D721Med (cell line): ENCODE data around the gene JAKMIP2.

Source experiments
- DNase-seq: peaks from one replicate; pipeline ENCODE4 v3.0.0; 2011; ENCODE audit warnings: low spot score; ENCODE audit not compliant: insufficient read length
- FAIRE-seq: peaks from 2 replicates; lab custom pipeline; 2011; peaks lifted over from hg19 to GRCh38; lab: Jason Lieb, UNC
- TF ChIP-seq, protein P1 (sequence below): IDR thresholded peaks from 2 replicates; pipeline ENCODE4 v1.5.1; 2012; ENCODE audit warnings: mild to moderate bottlenecking, control low read depth; ENCODE audit not compliant: insufficient read depth; ENCODE audit errors: missing control alignments

JAKMIP2 gene

DNA sequence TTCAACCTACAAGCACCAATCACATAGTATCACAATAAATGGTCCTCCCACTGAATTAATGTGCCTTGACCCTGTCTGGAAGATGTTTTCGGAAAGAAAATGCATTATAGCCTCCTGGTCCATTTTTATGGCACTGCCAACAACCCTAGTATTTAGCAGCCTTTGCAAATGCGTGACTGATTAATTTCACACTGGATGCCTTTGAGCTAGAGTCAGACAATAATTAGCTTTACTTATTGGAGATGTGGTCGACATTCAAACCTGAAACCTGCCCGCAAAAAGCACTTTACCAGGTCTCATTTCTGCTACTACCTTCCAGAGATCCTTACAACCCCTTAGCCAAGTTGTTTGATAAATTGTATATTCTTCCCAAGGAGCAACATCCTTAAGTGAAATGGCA, 153.3 kb downstream of the JAKMIP2 start:
- TF ChIP-seq, protein P1, sequence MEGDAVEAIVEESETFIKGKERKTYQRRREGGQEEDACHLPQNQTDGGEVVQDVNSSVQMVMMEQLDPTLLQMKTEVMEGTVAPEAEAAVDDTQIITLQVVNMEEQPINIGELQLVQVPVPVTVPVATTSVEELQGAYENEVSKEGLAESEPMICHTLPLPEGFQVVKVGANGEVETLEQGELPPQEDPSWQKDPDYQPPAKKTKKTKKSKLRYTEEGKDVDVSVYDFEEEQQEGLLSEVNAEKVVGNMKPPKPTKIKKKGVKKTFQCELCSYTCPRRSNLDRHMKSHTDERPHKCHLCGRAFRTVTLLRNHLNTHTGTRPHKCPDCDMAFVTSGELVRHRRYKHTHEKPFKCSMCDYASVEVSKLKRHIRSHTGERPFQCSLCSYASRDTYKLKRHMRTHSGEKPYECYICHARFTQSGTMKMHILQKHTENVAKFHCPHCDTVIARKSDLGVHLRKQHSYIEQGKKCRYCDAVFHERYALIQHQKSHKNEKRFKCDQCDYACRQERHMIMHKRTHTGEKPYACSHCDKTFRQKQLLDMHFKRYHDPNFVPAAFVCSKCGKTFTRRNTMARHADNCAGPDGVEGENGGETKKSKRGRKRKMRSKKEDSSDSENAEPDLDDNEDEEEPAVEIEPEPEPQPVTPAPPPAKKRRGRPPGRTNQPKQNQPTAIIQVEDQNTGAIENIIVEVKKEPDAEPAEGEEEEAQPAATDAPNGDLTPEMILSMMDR = no peak
- no peak for DNase-seq
- no peak for FAIRE-seq

DNA sequence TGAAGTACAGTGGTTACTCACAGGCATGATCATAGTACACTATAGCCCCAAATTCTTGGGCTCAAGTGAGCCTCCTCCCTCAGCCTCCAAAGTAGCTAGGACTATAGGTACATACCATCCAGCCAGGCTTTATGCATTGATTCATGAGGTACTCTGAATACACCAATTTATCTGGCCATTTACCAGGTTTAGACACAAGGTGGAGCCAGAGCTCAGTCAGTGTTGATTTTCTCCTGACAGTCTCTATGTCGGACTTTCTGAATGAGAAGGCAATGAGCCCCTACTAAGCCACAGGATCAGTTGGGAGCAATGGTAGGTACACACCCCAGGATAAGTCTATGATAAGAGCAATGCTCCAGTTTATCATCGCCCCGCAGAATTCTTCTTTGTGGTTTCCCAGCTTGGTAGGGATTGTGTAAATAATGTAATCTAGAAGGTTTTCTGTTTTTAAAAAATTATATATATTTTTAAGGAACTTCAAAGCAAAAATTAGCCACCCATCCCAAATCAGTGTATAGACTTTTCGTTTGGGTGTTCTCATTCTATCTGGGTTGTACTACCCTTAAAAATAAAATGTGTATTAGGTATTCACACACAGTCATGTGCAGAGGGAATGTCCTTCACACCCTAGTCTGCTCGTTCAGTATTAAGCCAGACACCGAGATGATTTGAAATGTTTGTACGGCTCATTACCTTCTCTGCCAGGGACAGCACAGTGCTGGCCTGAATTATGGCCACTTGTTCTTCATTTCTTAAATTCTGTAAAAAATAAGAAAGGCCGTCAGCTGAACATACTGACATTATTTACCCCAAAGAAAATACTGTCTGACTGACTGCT, 154.3 kb downstream of the JAKMIP2 start:
- TF ChIP-seq, protein P1 = peak; percentile 94
- FAIRE-seq (peak; percentile 77), DNase-seq (no peak)

DNA sequence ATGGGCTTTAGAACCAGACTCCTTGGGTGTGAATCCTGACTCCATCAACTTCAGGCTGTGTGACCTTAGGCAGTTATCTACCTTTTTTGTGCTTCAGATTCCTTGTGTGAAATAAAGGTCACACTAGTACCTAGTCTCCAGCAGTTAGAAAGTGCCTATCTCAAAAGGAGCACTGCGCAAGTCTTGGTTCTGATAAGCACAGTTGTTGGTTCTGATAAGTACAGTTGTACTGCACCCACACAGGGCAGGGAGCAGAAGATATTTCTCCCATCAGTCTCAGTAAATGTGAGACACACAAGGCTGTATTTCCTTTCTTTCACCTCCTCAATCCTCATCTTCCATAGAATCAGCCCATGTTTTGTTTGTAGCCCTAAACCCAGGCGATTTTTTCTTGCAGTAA, 156.1 kb downstream of the JAKMIP2 start:
- no peak for FAIRE-seq
- DNase-seq = no peak
- TF ChIP-seq, protein P1 = no peak

DNA sequence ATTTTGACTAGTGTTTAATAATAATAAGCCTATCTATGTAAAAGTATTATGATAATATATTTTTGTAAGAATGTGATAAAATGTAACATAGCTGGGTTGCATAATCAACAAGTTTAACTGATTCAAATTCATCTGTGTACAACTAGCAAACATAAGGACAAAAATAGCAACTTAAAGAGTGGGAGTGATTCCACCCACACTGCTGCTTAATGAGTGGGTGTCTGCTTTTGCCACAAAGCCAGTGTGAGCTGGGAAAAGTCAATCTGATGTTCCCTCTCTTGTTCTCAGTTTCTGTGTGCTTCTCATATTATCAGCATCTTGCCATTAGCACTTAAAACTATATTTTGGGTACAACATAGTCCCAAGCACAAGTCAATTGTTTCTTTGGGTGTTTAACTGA, 161.5 kb downstream of the JAKMIP2 start:
- no peak for DNase-seq
- FAIRE-seq = no peak
- TF ChIP-seq, protein P1 = no peak

DNA sequence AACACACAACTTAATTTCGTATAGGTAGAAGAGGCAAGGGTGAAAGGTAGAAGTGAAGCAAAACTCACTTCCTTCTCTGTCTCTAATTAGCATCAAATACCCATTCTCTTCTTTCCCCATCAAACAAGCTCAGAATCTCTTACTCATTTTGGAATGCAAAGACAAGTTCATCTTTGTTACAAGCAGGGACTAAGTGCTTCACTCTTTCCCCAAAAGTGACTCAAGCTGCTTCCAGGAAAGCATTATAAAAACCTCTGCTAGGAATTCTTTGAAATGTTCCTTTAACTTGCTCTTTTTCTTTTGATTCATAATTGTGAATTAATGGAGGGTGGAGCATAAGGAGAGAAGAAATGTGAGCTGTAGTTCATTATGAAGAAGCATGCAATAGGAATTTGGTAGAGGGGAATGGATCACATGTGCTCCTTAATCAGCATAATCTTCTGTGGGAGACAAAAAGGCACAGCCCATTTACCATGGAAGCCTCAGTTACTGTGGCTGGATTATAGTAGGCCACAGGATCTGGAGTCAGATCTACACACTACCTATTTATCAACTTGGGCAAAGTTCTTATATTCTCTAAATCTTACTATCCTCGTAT, 163.1 kb downstream of the JAKMIP2 start:
- TF ChIP-seq, protein P1 = no peak
- FAIRE-seq = no peak
- no peak for DNase-seq

DNA sequence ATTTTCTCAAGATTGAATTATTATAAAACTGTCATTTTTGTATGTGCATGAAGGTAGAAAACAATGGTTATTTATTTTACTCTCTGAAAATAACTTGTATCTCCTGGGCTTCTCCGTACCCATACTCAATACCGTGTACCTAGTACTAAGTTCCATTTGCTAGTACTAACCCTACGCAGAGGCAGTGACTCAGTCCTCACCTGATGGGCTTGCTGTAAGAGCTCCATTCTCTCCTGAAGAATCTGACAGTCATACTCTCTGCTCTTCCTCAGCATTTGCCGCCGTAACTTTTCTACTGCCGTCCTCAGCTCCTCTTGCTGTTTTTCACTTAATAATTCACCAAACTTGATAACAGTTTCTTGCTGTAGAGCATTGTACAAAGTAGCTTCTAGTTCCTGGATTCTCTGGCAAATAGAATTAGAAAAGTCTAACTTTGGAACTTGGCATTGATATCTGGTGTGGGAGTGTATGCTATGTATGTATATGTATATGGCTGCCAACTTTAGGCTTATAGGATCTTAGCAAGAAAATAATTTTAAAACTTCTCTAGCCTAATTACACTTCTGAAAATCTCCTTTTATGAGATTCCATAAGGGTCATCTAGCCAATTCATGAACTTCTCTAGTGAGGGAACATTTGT, 164.7 kb downstream of the JAKMIP2 start:
- FAIRE-seq (no peak), DNase-seq (no peak)
- TF ChIP-seq, protein P1 = no peak
